Measurements from ENCODE around the gene CD276. TPM values are rescaled to one million over a fixed set of nuclear protein-coding genes. Genes with fewer than 3 reads are reported as not detected.

CD276 gene
- total RNA-seq, 2 donors from 2014 or later: 24.6 to 59.7 TPM

DNA sequence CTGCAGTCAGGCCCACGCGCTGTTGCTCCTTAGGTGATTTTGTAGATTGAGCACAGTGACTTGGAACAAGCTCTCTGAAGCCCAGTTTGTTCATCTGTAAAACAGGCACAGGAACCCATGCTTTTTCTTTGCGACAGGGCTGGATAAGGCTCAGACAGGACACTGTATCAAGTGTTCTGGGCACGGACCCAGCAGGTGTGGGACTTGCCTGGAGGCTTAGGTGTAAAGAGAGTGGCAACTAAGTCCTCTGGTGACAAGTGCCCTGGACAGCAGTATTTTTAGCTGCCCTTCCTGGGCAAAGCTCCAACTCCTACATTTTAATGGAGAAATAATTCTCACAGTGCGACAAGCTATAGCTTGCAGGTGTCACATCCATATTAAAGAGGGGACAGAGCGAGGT is 32.2 kb downstream of the CD276 start:
- Histone ChIP-seq H3K9me3 (no peaks in the 10 kb centered on the region), H3K4me1 (peaks cover 4% of the 10 kb centered on the region), H3K27me3 (no peaks in the 10 kb centered on the region), H3K27ac (no peak overlapping the region), H3K4me3 (no peak overlapping the region), H3K36me3 (replicated peaks in 1 of 2; ENCODE audit: insufficient read depth in 1 of 2, low read depth in 2 of 2) (no peaks in the 10 kb centered on the region)
- DNase-seq (peak in 3 of 4 donors; percentile 41 to 66 (median 49)), ATAC-seq (no peak)
- intact Hi-C loops (cut with DNase I): no loop called here
- TF ChIP-seq, protein P1, sequence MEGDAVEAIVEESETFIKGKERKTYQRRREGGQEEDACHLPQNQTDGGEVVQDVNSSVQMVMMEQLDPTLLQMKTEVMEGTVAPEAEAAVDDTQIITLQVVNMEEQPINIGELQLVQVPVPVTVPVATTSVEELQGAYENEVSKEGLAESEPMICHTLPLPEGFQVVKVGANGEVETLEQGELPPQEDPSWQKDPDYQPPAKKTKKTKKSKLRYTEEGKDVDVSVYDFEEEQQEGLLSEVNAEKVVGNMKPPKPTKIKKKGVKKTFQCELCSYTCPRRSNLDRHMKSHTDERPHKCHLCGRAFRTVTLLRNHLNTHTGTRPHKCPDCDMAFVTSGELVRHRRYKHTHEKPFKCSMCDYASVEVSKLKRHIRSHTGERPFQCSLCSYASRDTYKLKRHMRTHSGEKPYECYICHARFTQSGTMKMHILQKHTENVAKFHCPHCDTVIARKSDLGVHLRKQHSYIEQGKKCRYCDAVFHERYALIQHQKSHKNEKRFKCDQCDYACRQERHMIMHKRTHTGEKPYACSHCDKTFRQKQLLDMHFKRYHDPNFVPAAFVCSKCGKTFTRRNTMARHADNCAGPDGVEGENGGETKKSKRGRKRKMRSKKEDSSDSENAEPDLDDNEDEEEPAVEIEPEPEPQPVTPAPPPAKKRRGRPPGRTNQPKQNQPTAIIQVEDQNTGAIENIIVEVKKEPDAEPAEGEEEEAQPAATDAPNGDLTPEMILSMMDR (IDR thresholded peaks at IDR 0.05): no peak
- TF ChIP-seq POLR2A (IDR thresholded peaks at IDR 0.05): no peak
- WGBS, 2 donors: 46 to 52% methylated on average over 6 of the region's 6 CpGs

DNA sequence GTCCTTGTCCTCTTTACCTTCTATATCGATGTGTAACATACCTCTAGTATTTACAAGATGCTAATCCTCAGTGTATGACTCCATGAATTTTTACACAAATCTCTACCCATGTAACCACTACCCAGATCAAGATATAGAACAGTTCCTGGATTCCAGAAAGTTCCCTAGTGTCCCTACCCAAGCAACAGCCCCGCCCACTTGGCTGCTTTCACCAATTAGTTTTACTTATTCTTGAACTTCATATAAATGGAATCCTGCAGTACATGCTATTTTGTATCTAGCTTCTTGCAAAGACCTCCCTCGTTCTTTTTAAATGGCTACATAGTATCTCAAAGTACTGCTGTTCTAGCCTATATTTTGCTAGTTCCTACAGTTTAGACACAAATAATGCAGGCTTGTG is 33.0 kb downstream of the CD276 start:
- Histone ChIP-seq H3K36me3 (replicated peaks in 1 of 2; ENCODE audit: insufficient read depth in 1 of 2, low read depth in 2 of 2) (no peaks in the 10 kb centered on the region), H3K9me3 (no peaks in the 10 kb centered on the region), H3K4me1 (peaks cover 4% of the 10 kb centered on the region), H3K4me3 (no peak overlapping the region), H3K27me3 (no peaks in the 10 kb centered on the region), H3K27ac (no peak overlapping the region)
- no peak for DNase-seq
- intact Hi-C loops (cut with DNase I): no loop called here
- TF ChIP-seq, protein P1 (IDR thresholded peaks at IDR 0.05): no peak
- TF ChIP-seq POLR2A (IDR thresholded peaks at IDR 0.05): no peak
- no peak for ATAC-seq
- WGBS, 2 donors: 64 to 65% methylated on average over 3 of the region's 3 CpGs

DNA sequence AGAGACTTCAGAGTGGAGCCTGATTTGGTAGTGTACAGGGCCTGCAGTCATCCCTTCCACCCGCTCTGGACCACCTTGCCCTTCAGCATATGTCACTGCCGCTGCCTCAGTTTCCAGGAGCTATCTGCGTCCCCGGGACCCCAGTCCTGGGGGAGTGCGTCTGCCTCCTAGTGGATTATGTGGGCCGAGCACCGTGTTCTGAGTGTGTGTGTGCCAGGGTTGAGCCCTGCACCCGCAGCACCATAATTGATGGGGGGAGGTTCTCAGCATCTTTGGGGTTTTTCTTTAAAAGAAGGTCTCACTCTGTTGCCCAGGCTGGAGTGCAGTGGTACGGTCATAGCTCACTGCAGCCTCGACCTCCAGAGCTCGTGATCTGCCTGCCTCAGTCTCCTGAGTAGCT is 33.6 kb downstream of the CD276 start:
- 54 to 57% methylated on average over 10 to 11 of the region's 11 CpGs for WGBS, 2 donors

GRCh38 chr15:73718694-73719093 is 34.5 kb downstream of the CD276 start:
- no peak overlapping the region for H3K4me3 ChIP-seq
- no peaks in the 10 kb centered on the region for H3K27me3 ChIP-seq
- no peaks in the 10 kb centered on the region for H3K9me3 ChIP-seq
- TF ChIP-seq, protein P1 (IDR thresholded peaks at IDR 0.05): no peak
- TF ChIP-seq POLR2A (IDR thresholded peaks at IDR 0.05): no peak
- no peaks in the 10 kb centered on the region for H3K36me3 ChIP-seq (replicated peaks in 1 of 2; ENCODE audit: insufficient read depth in 1 of 2, low read depth in 2 of 2)
- DNase-seq (no peak), ATAC-seq (no peak)
- intact Hi-C loops (cut with DNase I): no loop called here
- H3K4me1 ChIP-seq: peaks cover 4% of the 10 kb centered on the region
- no peak overlapping the region for H3K27ac ChIP-seq
- 65 to 83% methylated on average over 4 of the region's 4 CpGs for WGBS, 2 donors

More for the DNA sequence above, 33.6 kb downstream of the CD276 start:
- no peak for TF ChIP-seq POLR2A (IDR thresholded peaks at IDR 0.05)
- TF ChIP-seq, protein P1 (IDR thresholded peaks at IDR 0.05): no peak
- Histone ChIP-seq H3K27me3 (no peaks in the 10 kb centered on the region), H3K4me1 (peaks cover 4% of the 10 kb centered on the region), H3K4me3 (no peak overlapping the region), H3K27ac (no peak overlapping the region), H3K36me3 (replicated peaks in 1 of 2; ENCODE audit: insufficient read depth in 1 of 2, low read depth in 2 of 2) (no peaks in the 10 kb centered on the region), H3K9me3 (no peaks in the 10 kb centered on the region)
- intact Hi-C loops (cut with DNase I): no loop called here
- DNase-seq: no peak
- no peak for ATAC-seq

- Histone ChIP-seq H3K4me1 (no peaks in the 10 kb centered on the region), H3K36me3 (replicated peaks in 1 of 2; ENCODE audit: insufficient read depth in 1 of 2, low read depth in 2 of 2) (no peaks in the 10 kb centered on the region), H3K4me3 (no peak overlapping the region), H3K27me3 (no peaks in the 10 kb centered on the region), H3K9me3 (no peaks in the 10 kb centered on the region), H3K27ac (no peak overlapping the region)
- 89 to 98% methylated on average over 3 of the region's 3 CpGs for WGBS, 2 donors
- ATAC-seq: no peak
- DNase-seq: no peak
- intact Hi-C loops (cut with DNase I): no loop called here
- TF ChIP-seq POLR2A (IDR thresholded peaks at IDR 0.05): no peak
- TF ChIP-seq, protein P1 (IDR thresholded peaks at IDR 0.05): no peak
Measured at GRCh38 chr15:73722425-73722824, 38.2 kb downstream of the CD276 start.
